ENCODE results near the gene LPP.

LPP gene

DNA sequence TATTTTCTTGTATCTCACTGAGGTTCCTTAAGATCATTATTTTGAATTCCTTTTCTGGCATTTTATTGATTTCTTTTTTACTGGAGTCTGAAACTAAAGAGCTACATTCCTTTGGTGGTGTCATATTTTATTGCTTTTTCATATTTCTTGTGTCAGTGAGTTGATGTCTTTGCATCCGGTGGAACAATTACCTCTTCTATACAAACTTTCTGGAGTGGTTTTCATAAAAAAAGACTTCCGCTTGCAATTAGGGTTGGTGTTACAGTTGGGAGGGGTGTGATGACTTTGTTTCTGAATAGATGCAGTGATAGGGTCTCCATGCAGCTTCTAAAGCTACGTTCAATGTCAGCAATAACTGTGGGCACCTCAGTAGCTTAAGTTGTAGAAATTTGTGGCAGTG lies 181.7 kb downstream of the LPP start:
- peaks cover 7% of the 10 kb centered on the region for H3K4me1 ChIP-seq (ENCODE audit: control insufficient read depth, low read depth, low read length)
- H3K18ac ChIP-seq (ENCODE audit: low read length) = no peak overlapping the region
- H3K4me2 ChIP-seq (ENCODE audit: low read length) = no peak overlapping the region
- no peak overlapping the region for H3K27ac ChIP-seq (ENCODE audit: low read depth, low read length)
- no peaks in the 10 kb centered on the region for H3K27me3 ChIP-seq (ENCODE audit: insufficient read depth, low read length, poor library complexity)
- no peak overlapping the region for H3K23ac ChIP-seq (ENCODE audit: low read length)
- H3K79me1 ChIP-seq (ENCODE audit: low read length) = peaks cover 13% of the 10 kb centered on the region
- no peak overlapping the region for H2BK15ac ChIP-seq (replicated peaks; ENCODE audit: low read depth)
- no peak overlapping the region for H3K4me3 ChIP-seq (ENCODE audit: low read length)
- WGBS (ENCODE audit: extremely low coverage, insufficient coverage, low lambda C conversion rate) = no CpG with 5 or more reads among the region's 3 CpGs
- no peaks in the 10 kb centered on the region for H3K36me3 ChIP-seq (ENCODE audit: control insufficient read depth, insufficient read depth, low read length)
- H2AK5ac ChIP-seq (ENCODE audit: low read length) = no peak overlapping the region
- H2BK120ac ChIP-seq (ENCODE audit: low read depth, low read length) = no peak overlapping the region
- DNase-seq = no peak
- no peak overlapping the region for H4K8ac ChIP-seq (ENCODE audit: low read depth, low read length)
- H4K5ac ChIP-seq (ENCODE audit: low read length) = no peak overlapping the region
- H3K56ac ChIP-seq (ENCODE audit: low read length) = no peak overlapping the region
- peaks cover 8% of the 10 kb centered on the region for H3K79me2 ChIP-seq (ENCODE audit: control insufficient read depth, insufficient read depth, low read length)
- no peak overlapping the region for H2BK5ac ChIP-seq (ENCODE audit: low read length)
- H3K9ac ChIP-seq (ENCODE audit: low read length) = no peak overlapping the region
- H3K4ac ChIP-seq (ENCODE audit: low read depth, low read length) = no peak overlapping the region

GRCh38 chr3:188336178-188336577 lies 182.2 kb downstream of the LPP start:
- Histone ChIP-seq H2BK15ac (replicated peaks; ENCODE audit: low read depth) (no peak overlapping the region), H3K23ac (ENCODE audit: low read length) (no peak overlapping the region), H3K79me1 (ENCODE audit: low read length) (peaks cover 13% of the 10 kb centered on the region), H2BK120ac (ENCODE audit: low read depth, low read length) (no peak overlapping the region), H3K4me3 (ENCODE audit: low read length) (no peak overlapping the region), H3K36me3 (ENCODE audit: control insufficient read depth, insufficient read depth, low read length) (no peaks in the 10 kb centered on the region), H2AK5ac (ENCODE audit: low read length) (no peak overlapping the region), H3K9ac (ENCODE audit: low read length) (no peak overlapping the region), H4K8ac (ENCODE audit: low read depth, low read length) (no peak overlapping the region), H3K4me2 (ENCODE audit: low read length) (no peak overlapping the region), H3K18ac (ENCODE audit: low read length) (no peak overlapping the region), H4K5ac (ENCODE audit: low read length) (no peak overlapping the region), H3K27ac (ENCODE audit: low read depth, low read length) (no peak overlapping the region), H3K56ac (ENCODE audit: low read length) (no peak overlapping the region), H3K4ac (ENCODE audit: low read depth, low read length) (no peak overlapping the region), H3K4me1 (ENCODE audit: control insufficient read depth, low read depth, low read length) (peaks cover 7% of the 10 kb centered on the region), H2BK5ac (ENCODE audit: low read length) (no peak overlapping the region), H3K79me2 (ENCODE audit: control insufficient read depth, insufficient read depth, low read length) (peaks cover 8% of the 10 kb centered on the region), H3K27me3 (ENCODE audit: insufficient read depth, low read length, poor library complexity) (no peaks in the 10 kb centered on the region)
- DNase-seq = no peak

DNA sequence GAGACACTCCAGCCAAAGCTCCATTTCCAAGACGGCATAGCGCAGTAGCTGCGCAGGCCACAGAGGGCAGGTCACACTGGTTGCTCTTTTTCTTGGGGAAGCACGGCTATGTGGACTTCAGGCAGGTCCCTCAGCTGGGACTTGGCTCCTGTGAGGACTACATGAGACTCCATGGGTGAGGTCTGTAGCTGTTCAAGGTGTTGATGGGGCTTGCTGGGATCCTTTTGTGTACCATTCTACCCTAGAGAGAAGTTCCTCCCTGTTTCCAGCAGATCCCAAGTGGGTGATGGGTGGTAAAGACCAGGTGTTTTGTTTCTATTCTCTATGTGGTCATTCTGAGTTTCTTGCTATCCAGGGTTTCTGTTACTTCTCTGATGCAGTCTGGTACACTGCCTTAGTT lies 183.3 kb downstream of the LPP start:
- H2BK120ac ChIP-seq (ENCODE audit: low read depth, low read length) = no peak overlapping the region
- no peaks in the 10 kb centered on the region for H3K36me3 ChIP-seq (ENCODE audit: control insufficient read depth, insufficient read depth, low read length)
- no CpG with 5 or more reads among the region's 4 CpGs for WGBS (ENCODE audit: extremely low coverage, insufficient coverage, low lambda C conversion rate)
- H2BK15ac ChIP-seq (replicated peaks; ENCODE audit: low read depth) = no peak overlapping the region
- no peak for DNase-seq
- no peak overlapping the region for H3K4me2 ChIP-seq (ENCODE audit: low read length)
- H2AK5ac ChIP-seq (ENCODE audit: low read length) = no peak overlapping the region
- H4K8ac ChIP-seq (ENCODE audit: low read depth, low read length) = no peak overlapping the region
- no peak overlapping the region for H3K4ac ChIP-seq (ENCODE audit: low read depth, low read length)
- H2BK5ac ChIP-seq (ENCODE audit: low read length) = no peak overlapping the region
- no peak overlapping the region for H3K23ac ChIP-seq (ENCODE audit: low read length)
- H3K4me1 ChIP-seq (ENCODE audit: control insufficient read depth, low read depth, low read length) = peaks cover 7% of the 10 kb centered on the region
- H3K79me2 ChIP-seq (ENCODE audit: control insufficient read depth, insufficient read depth, low read length) = peaks cover 8% of the 10 kb centered on the region
- no peak overlapping the region for H3K4me3 ChIP-seq (ENCODE audit: low read length)
- H3K9ac ChIP-seq (ENCODE audit: low read length) = no peak overlapping the region
- H3K27me3 ChIP-seq (ENCODE audit: insufficient read depth, low read length, poor library complexity) = no peaks in the 10 kb centered on the region
- H3K79me1 ChIP-seq (ENCODE audit: low read length) = peaks cover 13% of the 10 kb centered on the region
- no peak overlapping the region for H3K27ac ChIP-seq (ENCODE audit: low read depth, low read length)
- no peak overlapping the region for H3K56ac ChIP-seq (ENCODE audit: low read length)
- H4K5ac ChIP-seq (ENCODE audit: low read length) = no peak overlapping the region
- H3K18ac ChIP-seq (ENCODE audit: low read length) = no peak overlapping the region

DNA sequence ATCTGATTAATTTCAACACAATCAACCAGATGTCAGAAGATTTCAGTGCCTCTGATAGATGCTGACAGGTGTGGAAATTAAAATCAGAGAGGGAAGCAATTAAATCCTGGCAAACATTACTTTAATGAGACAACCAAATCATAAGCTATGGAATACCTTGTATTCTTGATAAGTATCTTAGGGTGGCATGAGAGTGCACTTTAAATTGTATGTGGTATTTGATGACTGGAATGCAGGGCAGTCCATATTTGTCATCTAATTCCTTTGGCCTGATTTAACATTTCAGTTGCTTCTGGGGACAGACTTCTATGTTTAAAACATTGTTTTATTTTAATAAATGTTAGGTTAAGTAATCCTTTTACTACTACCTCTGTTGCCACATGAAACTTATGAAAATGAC lies 184.1 kb downstream of the LPP start:
- no peak overlapping the region for H3K18ac ChIP-seq (ENCODE audit: low read length)
- no peak overlapping the region for H3K4ac ChIP-seq (ENCODE audit: low read depth, low read length)
- H4K8ac ChIP-seq (ENCODE audit: low read depth, low read length) = no peak overlapping the region
- H2BK15ac ChIP-seq (replicated peaks; ENCODE audit: low read depth) = no peak overlapping the region
- peaks cover 7% of the 10 kb centered on the region for H3K4me1 ChIP-seq (ENCODE audit: control insufficient read depth, low read depth, low read length)
- H2AK5ac ChIP-seq (ENCODE audit: low read length) = no peak overlapping the region
- H3K27ac ChIP-seq (ENCODE audit: low read depth, low read length) = no peak overlapping the region
- H3K23ac ChIP-seq (ENCODE audit: low read length) = no peak overlapping the region
- no peak overlapping the region for H4K5ac ChIP-seq (ENCODE audit: low read length)
- no peak overlapping the region for H3K4me2 ChIP-seq (ENCODE audit: low read length)
- peaks cover 8% of the 10 kb centered on the region for H3K79me2 ChIP-seq (ENCODE audit: control insufficient read depth, insufficient read depth, low read length)
- H2BK120ac ChIP-seq (ENCODE audit: low read depth, low read length) = no peak overlapping the region
- H3K27me3 ChIP-seq (ENCODE audit: insufficient read depth, low read length, poor library complexity) = no peaks in the 10 kb centered on the region
- no peak overlapping the region for H3K4me3 ChIP-seq (ENCODE audit: low read length)
- no peak overlapping the region for H2BK5ac ChIP-seq (ENCODE audit: low read length)
- H3K56ac ChIP-seq (ENCODE audit: low read length) = no peak overlapping the region
- no peak overlapping the region for H3K9ac ChIP-seq (ENCODE audit: low read length)
- peaks cover 13% of the 10 kb centered on the region for H3K79me1 ChIP-seq (ENCODE audit: low read length)
- H3K36me3 ChIP-seq (ENCODE audit: control insufficient read depth, insufficient read depth, low read length) = no peaks in the 10 kb centered on the region
- no peak for DNase-seq

- H2AK5ac ChIP-seq (ENCODE audit: low read length) = no peak overlapping the region
- H4K5ac ChIP-seq (ENCODE audit: low read length) = no peak overlapping the region
- H3K27me3 ChIP-seq (ENCODE audit: insufficient read depth, low read length, poor library complexity) = no peaks in the 10 kb centered on the region
- no peak overlapping the region for H2BK5ac ChIP-seq (ENCODE audit: low read length)
- no peak overlapping the region for H3K4ac ChIP-seq (ENCODE audit: low read depth, low read length)
- H2BK15ac ChIP-seq (replicated peaks; ENCODE audit: low read depth) = no peak overlapping the region
- H3K79me2 ChIP-seq (ENCODE audit: control insufficient read depth, insufficient read depth, low read length) = peaks cover 8% of the 10 kb centered on the region
- no peak overlapping the region for H3K4me2 ChIP-seq (ENCODE audit: low read length)
- no peak overlapping the region for H3K23ac ChIP-seq (ENCODE audit: low read length)
- peaks cover 13% of the 10 kb centered on the region for H3K79me1 ChIP-seq (ENCODE audit: low read length)
- no peak overlapping the region for H3K56ac ChIP-seq (ENCODE audit: low read length)
- no peak overlapping the region for H3K27ac ChIP-seq (ENCODE audit: low read depth, low read length)
- peaks cover 7% of the 10 kb centered on the region for H3K4me1 ChIP-seq (ENCODE audit: control insufficient read depth, low read depth, low read length)
- WGBS (ENCODE audit: extremely low coverage, insufficient coverage, low lambda C conversion rate) = no CpG with 5 or more reads among the region's 11 CpGs
- no peak overlapping the region for H3K4me3 ChIP-seq (ENCODE audit: low read length)
- no peak overlapping the region for H2BK120ac ChIP-seq (ENCODE audit: low read depth, low read length)
- H3K18ac ChIP-seq (ENCODE audit: low read length) = no peak overlapping the region
- H3K9ac ChIP-seq (ENCODE audit: low read length) = no peak overlapping the region
- H4K8ac ChIP-seq (ENCODE audit: low read depth, low read length) = no peak overlapping the region
- peak; percentile 45 for DNase-seq
- H3K36me3 ChIP-seq (ENCODE audit: control insufficient read depth, insufficient read depth, low read length) = no peaks in the 10 kb centered on the region
Observed at GRCh38 chr3:188339410-188340295, 185.7 kb downstream of the LPP start.

GRCh38 chr3:188341501-188341900 lies 187.5 kb downstream of the LPP start:
- Histone ChIP-seq H4K8ac (ENCODE audit: low read depth, low read length) (no peak overlapping the region), H3K56ac (ENCODE audit: low read length) (no peak overlapping the region), H2AK5ac (ENCODE audit: low read length) (no peak overlapping the region), H3K27ac (ENCODE audit: low read depth, low read length) (no peak overlapping the region), H3K79me2 (ENCODE audit: control insufficient read depth, insufficient read depth, low read length) (peaks cover 6% of the 10 kb centered on the region), H4K5ac (ENCODE audit: low read length) (no peak overlapping the region), H3K23ac (ENCODE audit: low read length) (no peak overlapping the region), H2BK15ac (replicated peaks; ENCODE audit: low read depth) (no peak overlapping the region), H3K18ac (ENCODE audit: low read length) (no peak overlapping the region), H3K9ac (ENCODE audit: low read length) (no peak overlapping the region), H2BK120ac (ENCODE audit: low read depth, low read length) (no peak overlapping the region), H2BK5ac (ENCODE audit: low read length) (no peak overlapping the region), H3K4ac (ENCODE audit: low read depth, low read length) (no peak overlapping the region), H3K4me2 (ENCODE audit: low read length) (no peak overlapping the region), H3K4me3 (ENCODE audit: low read length) (no peak overlapping the region), H3K79me1 (ENCODE audit: low read length) (peaks cover 7% of the 10 kb centered on the region), H3K27me3 (ENCODE audit: insufficient read depth, low read length, poor library complexity) (no peaks in the 10 kb centered on the region), H3K36me3 (ENCODE audit: control insufficient read depth, insufficient read depth, low read length) (no peaks in the 10 kb centered on the region), H3K4me1 (ENCODE audit: control insufficient read depth, low read depth, low read length) (peaks cover 7% of the 10 kb centered on the region)
- WGBS (ENCODE audit: extremely low coverage, insufficient coverage, low lambda C conversion rate) = no CpG with 5 or more reads among the region's 2 CpGs
- DNase-seq = no peak
